Inflammatory macrophage (primary cell): ENCODE data around the gene IFITM10.

Experiments
- DNase-seq, 2 donors: peaks; one replicate each; pipeline ENCODE4 v3.0.0-alpha.2; 2020 to 2022

Gene IFITM10

DNA sequence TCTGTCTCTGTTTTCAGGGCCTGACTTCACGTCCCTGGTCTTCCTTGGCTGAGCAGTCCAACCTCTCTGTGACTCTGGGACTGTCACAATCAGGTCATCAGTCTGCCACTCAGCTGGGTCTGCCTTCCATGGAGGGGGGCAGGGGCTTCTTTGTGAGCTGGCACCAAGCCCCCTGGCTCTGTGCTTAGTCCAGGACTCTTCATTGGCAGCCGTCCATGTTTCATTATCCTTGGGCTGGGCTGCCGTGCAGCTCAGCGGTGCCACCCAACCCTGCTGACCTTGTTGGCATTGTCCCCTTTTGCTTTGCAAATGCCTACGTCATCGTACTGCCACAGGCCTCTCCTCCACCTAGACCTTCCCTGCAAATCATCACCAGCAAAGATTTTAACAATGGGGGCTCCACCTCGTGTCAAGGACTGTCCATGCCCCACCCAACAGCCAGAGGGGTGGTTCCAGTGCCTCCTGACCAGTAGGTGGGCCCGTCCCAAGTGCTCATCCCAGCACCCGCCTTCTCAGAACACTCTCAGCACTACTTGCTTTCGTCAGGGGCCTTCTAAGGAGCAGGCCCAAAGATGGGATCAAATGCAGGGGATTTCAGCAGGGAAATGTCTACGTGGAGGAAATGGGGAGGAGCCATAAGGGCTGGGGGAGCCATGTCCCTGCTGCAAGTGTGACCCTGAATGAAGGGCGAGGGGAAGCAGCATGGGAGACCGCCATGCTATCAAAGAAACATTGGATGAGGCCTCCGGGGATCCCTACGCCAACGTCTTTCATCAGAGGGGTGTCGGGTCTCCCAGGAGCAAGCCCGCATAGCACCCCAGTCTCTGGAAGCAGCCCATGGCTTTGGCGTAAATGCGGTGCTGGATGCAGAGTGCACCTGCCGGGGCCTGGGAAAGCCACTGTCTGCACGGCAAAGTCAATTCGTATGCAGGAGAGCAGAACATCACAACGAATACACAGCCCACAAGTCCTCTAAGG is 35.2 kb downstream of the IFITM10 start:
- DNase-seq, result no peak

DNA sequence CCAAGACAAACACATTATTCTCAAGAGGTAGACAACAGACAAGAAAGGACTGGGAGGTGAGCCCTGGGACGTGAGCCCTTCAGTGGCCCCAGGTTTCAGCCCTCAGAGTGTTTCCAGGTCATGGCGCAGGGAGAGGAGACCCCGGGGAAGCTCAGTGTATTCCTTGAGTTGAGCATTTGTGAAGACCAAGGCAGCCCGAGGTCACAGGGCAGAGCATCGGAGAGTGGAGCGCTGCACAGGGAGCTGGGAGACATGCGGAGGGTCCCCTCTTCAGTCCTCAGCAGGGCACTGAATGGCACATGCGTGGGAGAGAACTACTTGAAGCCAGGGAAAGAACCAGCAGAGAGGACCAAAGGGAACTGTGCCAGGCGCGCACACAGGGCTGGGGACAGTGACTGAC is 41.7 kb downstream of the IFITM10 start:
- DNase-seq, result no peak

DNA sequence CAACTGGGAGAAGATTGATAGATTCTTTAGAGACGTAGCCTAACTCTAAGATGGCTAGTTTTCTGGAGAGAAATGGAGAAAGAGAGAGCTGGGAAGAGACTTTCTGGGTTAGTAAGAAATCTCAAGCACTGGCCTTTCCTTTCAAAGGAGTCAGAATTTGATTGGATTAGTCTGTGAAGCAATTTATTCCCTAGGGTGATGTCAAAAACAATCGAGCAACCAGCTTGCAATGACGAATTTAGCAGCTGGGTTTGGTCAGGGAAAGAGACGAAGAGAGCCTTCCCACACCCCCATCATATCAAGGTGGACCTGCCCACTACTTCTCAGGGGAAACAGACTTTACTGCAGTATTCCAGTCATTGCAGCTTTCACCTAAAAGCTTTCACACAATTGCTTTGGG is 42.6 kb downstream of the IFITM10 start:
- no peak for DNase-seq

DNA sequence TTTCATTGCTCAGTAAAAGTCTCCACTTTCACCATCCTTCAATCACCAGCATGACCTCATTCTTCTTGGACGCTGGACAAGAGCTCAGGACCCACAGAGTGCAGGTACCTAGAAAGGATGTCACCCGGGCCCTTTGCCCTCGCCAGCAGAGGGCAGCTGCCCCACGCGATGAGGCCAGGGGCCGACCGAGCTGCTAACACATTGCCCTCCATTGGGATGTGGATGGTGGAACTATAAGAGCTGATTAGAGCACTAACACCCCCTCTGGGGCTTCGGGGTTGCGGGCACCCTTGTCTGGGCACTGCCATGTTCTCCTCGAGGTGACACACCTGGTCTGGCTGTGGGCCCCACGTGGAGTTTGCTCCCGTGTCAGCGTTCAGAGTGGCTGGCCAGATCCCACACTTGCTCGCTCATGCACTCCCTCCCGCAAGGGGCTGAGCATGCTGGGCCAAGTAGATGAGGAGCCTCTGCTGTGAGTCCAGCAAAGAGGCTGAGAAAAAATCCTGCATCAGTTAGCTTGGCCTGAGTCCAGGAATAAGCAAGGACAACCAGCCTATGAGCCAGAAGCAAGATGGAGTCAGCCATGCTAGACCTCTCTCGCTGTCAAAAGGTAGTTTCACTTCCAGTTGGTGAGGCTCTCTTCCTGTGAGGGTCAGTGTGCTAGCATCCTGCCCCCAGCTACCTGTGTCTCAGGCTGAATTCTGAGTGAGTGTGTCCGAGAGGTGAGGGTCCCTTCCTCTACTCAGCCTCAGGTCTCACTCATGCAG is 43.6 kb downstream of the IFITM10 start:
- peak in 1 of 2 donors; percentile 19 for DNase-seq

DNA sequence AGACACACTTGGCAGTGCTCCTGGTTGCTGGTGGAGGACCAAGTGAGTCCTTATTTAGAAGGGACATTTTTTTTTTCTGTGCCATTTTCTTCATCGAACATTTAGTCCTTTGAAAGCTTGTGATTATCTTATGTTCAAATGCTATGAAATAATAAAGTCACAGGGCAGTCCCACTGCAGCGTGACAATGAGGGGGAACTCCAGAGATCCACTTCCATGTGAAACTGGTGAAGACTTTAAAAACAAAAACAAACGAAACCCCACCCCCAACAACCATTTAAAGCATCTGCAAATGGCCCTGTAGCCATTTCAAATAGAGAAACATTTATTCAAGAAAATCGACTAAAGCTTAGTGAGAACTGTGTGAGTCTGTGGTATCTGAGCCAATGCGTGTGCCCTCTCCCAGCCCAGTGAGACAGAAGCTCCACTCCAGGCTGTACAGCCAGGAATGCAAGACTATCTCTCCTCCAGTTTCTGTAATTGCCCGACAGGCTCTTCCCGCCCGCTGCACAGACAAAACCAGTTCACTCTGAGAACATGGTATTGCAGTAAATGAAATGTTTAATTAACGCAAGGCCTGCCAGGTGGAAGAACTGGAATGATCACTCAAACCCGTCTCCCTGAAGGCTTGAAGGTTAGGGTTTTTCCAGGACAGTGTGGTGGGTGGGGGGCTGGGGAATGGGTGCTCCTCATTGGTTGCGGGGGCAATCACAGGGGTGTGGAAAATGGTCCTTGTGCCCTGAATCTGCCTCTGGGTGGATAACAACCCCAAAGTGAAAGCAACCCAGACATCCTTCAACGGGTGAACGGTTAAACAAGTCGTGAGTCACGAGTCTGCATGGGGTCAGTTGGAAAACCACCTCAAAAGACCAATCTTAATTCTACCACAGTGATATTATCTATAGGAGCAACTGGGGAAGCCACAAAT is 45.0 kb downstream of the IFITM10 start:
- DNase-seq, result peak in 1 of 2 donors; percentile 11

DNA sequence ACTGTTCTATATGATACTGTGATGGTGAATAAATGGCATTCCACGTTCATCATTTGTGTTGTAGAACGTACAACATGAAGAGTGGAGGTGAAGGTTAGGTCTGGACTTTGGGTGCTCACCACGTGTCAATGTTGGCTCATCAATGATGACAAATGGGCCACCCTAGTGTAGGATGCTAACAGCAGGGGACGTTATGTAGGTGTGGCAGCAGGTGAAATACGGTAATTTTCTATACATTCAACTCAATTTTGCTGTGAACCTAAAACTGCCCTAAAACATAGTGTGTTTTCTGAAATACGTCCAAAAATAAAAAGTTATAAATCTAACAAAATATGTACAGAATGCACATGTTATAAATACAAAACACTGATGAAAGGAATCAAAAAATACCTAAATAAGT is 47.2 kb downstream of the IFITM10 start:
- DNase-seq, result no peak

DNA sequence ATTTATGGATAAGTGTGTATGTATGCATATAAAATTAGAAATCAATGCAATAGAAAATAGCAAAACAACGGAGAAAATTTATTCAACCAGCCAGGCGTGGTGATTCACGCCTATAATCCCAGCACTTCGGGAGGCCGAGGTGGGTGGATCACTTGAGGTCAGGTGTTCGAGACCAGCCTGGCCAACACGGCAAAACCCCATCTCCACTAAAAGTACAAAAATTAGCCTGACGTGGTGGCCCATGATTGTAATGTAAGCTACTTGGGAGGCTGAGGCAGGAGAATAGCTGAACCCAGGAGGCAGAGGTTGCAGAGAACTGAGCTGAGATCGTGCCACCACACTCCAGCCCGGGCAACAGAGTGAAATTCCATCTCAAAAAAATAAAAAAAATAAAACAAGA is 47.9 kb downstream of the IFITM10 start:
- DNase-seq, result no peak

DNA sequence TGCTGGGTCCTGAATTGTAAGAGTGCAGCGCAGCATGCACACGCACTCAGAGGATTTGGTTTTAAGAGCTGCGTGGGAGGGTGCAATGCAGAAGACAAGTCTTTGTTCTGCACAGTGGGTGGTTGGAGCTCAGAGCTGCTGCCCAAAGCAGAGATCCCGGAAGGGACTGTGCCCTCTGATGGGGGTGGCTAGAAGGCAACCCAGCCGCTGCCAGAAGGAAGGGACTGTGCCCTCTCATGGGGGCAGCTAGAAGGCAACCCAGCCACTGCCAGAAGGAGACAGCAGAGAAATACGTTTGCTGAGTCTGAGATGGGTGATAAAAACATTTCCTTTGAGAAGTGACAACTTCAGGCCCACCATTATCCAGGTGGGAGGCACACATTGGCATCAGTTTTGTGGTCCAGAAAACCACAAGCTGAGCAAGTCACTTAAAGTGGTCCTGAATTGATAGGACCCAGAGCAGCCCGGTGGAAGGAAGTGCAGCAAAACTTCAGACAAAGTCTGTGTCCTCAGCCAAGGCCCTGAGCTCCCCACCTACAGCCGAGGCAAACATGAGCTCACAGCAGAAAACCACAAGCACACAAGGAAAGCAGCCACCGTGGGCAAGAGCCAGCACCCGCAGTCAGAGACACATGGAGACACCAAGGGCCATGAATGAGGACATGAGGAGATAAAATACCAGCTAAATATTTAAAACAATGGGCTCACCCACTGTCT is 49.1 kb downstream of the IFITM10 start:
- peak in 1 of 2 donors; percentile 29 for DNase-seq

DNA sequence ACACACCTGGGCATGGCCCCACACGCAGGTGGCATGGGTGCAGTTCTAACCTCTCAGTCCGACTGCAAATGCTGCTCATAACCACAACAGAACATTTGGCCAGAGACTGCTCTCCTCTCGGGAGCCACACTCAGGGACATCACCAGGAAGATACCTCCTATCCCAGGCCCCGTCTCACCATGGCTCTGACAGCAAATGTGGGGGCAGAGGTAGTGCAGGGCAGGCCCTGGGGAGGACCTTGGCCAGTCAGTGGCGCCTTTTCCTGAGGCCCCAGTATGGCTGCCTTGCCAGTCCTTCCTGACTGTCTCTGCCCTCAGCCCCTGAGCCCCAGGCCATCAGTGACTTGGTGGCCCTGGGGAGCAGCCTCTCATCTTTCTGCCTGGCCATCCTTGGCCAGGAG is 50.6 kb downstream of the IFITM10 start:
- no peak for DNase-seq

DNA sequence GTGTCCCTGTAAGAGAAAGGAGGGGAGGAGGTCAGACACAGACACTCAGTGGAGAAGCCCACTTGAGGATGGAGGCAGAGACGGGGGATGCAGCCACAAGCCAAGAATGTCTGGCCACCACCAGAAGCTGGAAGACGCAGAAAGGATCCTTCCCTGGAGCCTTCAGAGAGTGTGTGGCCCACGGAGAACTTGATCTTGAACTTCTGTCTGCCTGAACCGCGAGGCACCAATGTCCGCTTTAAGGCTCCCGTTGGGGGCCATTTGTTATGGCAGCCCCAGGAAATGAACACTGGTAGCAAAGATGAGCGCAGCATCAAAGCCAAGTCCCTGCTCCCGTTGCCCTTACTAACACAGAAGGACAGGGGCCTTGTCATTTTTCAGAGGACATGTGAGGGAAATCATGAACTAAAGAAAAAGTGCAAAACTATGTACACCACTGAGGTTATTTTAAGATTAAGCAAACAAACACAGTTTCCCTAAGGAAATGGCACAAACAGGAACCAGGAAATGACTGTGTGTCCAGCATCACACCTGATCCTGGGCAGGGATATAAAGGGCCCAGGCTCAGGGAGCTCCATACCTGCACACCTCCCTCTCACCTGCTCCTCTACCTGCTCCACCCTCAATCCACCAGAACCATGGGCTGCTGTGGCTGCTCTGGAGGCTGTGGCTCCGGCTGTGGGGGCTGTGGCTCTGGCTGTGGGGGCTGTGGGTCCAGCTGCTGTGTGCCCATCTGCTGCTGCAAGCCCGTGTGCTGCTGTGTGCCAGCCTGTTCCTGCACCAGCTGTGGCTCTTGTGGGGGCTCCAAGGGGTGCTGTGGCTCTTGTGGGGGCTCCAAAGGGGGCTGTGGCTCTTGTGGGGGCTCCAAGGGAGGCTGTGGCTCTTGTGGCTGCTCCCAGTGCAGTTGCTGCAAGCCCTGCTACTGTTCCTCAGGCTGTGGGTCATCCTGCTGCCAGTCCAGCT is 53.5 kb downstream of the IFITM10 start, which contains the start of gene KRTAP5-6:
Gene KRTAP5-6 (plus strand): TSS at position 588 of the 963 bp plus-strand sequence. CDS start 51 bp downstream, at position 639.
- no peak for DNase-seq

DNA sequence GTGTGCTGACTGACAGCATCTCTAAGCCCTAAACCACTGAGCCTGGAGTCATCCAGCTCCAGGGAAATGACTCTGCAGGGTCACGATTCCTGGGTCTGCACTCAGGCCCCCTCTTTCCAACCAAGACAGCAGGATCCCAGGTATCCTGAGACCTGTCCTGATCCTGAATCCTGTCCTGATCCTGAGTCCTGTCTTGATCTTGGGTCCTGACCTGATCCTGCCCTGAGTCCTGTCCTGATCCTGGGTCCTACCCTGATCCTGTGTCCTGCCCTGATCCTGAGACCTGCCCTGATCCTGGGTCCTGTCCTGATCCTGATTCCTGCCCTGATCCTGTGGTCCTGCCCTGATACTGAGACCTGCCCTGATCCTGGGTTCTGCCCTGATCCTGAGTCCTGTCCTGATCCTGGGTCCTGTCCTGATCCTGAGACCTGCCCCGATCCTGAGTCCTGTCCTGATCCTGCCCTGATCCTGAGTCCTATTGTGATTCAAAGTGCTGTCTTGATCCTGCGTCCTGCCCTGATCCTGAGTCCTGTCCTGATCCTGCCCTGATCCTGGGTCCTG is 54.8 kb downstream of the IFITM10 start:
- no peak for DNase-seq

DNA sequence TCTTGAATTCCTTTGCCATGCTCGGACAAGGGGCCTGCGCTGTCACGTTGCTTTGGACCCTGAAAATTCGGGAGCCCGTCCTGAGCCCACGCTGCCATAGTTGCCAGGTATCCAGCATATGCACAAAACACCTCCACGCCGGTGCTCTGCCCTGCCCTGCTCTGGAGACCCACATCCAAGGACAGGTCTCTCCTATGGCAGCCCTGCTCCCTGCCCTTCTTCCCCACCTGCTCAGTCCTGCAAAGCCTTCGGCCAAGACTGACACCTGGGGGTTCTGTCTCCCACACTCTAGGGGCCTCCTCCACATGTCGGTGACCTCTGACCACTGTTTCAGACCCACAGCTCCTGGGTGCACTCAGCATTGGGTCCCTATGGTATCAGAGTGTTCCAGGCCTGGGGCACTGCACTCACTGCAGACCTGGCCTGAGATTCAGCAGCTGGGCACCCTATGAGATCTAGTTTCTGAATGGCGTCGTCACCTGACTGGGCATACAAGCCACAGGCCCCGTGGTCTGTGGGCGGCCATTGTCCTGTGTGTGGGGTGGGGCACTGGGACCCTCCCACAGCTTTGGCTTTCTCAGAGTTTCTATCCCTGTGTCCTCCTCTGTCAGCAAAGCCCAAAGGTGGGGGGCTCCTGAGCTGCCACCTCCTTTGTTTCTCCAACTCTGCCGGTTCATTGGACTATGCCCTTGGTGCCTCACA is 55.4 kb downstream of the IFITM10 start:
- no peak for DNase-seq

DNA sequence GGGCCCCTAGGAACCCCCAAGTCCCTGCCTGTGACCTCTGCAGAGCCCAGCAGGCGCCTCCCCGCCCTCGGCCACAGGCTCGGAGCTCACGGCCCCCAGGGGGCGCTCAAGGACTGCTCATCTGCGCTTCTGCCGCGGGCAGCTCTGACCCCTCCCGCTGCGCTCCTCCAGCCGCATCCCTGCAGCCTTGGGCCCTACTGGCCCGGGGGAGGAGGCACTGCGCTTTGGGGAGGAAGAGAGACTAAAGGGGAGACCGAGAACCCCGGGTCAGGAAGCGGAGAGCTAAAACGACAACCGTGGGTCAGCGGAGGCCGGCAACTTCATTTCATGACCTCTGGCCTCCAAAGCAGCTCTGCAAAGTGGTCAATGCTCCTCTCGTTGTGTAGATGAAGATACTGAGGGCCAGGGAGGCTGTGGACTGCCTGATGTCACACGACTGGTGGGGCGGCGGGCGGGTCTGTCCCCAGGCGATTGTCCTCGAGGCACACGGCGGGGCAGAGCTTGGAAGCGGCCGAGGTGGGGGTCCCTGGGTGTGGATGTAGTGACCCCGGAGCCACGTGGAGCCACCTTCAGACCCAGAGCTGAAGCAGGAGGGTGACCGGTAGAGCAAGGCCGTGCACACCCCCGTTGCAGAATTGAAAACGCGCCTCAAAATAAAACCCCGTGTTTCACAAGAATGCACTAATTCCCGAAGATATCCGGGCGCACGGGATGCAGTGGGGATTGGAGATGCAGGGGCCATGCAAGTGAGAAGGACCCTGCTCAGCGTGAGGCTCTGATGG is 56.1 kb downstream of the IFITM10 start:
- peak; percentile 87 to 90 for DNase-seq

DNA sequence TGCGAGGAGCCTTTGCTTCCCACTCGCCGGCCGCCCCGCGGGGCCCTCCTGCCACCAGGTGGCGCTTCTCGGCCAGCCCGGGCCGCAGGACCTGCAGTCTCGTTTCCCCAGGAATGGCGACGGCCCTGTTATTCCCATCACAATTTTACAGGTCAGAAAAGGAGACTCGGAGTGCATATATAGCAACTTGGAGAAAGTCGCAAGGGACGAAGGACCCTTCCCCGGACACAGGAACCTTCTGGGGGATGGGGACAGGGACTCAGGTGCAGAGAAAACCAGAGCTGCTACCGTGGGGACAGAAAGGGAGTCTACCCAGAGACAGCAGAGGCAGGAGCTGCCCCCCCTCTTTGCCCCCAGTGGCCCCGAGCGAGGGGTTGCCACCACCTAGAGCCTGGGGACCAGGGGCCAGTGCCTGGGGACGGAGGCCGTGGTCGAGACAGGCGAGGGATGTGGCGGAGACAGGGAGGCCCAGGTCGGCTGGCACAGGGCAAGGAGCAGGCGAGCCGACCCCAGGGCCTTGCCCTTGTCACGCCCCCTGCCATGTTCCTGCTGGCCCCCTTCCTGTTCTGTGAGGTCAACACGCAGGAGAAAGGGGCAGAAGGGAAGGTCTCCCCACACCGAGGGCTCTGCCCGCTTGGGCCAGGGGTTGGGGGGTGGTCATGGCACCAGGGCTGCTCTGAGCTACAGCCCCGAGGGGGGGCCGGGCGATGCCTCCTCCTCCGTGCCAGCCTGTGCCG is 56.9 kb downstream of the IFITM10 start:
- peak; percentile 51 to 63 for DNase-seq

DNA sequence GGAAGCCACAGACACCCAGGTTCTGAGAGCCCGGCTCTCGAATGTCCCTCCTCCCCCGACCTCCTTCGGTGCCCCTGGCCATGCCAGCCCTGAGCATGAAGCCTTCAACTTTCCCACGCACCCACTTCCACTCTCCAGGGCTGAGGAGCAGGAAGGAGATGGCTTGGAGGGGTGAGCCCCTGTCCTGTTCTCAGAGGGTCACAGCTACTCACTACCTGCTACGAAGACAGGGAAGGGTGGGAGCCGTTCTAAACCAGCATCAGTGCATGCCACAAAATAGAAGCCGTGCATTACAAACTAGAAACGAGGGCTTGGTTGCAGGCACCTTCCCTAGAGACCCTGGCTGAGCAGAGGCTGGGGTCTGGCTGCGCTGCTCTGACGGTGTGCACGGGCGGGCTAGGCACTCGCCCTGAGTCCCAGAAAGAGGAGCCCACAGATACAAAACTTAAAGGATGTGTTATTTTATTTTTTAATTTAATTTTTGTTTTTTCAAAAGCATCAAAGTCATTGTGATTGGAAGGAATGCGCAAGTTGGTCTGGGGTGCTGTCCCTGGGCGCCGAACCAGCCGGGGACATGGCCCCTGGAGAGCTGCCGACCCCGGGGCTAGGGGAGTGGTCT is 57.6 kb downstream of the IFITM10 start:
- no peak for DNase-seq

DNA sequence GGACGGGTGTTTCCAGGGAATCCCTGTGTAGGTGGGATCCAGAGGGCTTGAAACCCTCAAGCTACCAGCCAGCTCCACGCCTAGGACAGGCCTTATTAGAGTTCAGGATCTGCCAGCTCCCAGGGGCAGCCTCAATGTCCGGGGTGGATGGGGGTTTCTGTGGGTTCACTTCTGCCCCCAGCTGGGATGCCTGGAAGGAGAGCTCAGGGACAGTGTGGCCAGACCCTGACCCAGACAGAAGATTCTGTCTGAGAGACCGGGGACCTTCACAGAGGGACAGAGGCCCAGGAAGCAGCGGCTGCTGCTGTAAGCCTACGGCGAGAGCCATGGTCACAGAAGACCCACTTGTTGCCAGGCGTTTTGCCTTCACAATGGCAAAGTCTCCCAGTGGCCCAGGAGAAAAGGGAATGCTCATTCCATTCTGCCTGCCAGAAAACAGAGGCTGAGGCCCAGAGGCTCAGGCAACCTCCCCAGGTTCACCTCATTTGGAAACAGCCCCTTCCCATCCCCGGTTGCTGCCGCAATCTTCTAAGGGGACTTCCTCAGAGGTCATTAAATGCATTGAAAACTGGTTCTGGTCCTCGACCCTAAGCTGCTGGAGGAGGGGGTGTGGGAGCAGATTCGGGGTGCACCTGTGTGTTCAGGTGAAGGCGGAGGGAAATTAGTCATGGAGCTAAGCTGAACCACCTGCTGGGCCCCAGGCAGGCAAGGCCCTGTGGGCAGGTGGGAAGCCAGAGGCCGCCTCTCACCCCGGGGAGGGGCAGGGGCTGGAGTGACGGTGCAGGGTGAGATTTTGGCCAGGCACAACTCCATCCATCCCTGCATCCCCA is 58.3 kb downstream of the IFITM10 start:
- no peak for DNase-seq
